Endothelial cell (in vitro differentiated cells): ENCODE results near the gene FRMD4A. TPM values are rescaled to one million over a fixed set of nuclear protein-coding genes. Genes with fewer than 3 reads are reported as not detected.
"Not testable (repeated sequence)": the region's sequence is repeated elsewhere in the genome, so short reads cannot be mapped to it uniquely, and the experiment has no call there.

ENCODE experiments used
- DNase-seq: peaks from one replicate; pipeline ENCODE4 v3.0.0; 2021; ENCODE audit warnings: low spot score
- H3K27ac Mint-ChIP-seq: one replicate; pipeline ENCODE4 v1.8.0; 2021; ENCODE audit warnings: mixed read lengths, inconsistent platforms; ENCODE audit not compliant: unreplicated experiment
- H3K27me3 Mint-ChIP-seq: one replicate; pipeline ENCODE4 v1.8.0; 2021; ENCODE audit warnings: mild to moderate bottlenecking, moderate library complexity, mixed read lengths, inconsistent platforms; ENCODE audit not compliant: unreplicated experiment
- H3K36me3 Mint-ChIP-seq: one replicate; pipeline ENCODE4 v1.8.0; 2021; ENCODE audit warnings: mild to moderate bottlenecking, low read depth, mixed read lengths, inconsistent platforms; ENCODE audit not compliant: unreplicated experiment
- H3K4me1 Mint-ChIP-seq: one replicate; pipeline ENCODE4 v1.8.0; 2021; ENCODE audit warnings: mild to moderate bottlenecking, mixed read lengths, inconsistent platforms; ENCODE audit not compliant: unreplicated experiment
- H3K4me3 Mint-ChIP-seq: one replicate; pipeline ENCODE4 v1.8.0; 2021; ENCODE audit warnings: mild to moderate bottlenecking, mixed read lengths, inconsistent platforms; ENCODE audit not compliant: unreplicated experiment
- H3K9me3 Mint-ChIP-seq: one replicate; pipeline ENCODE4 v1.8.0; 2021; ENCODE audit warnings: mixed read lengths, inconsistent platforms; ENCODE audit not compliant: unreplicated experiment
- CTCF ChIP-seq: fragments of 200-600 bp; sonication (generic); IDR thresholded peaks from one replicate; pipeline ENCODE4 v1.5.0; 2021; ENCODE audit warnings: antibody characterized with exemption; ENCODE audit not compliant: unreplicated experiment
- total RNA-seq: library from RNA; stranded (reverse); fragmentation: NEBNext Ultra II Directional; extraction: Animal tissue kit (Norgen Biotek cat#: 25700); gene quantifications from one replicate; pipeline ENCODE4 v1.2.1, GENCODE V29; 2021; ENCODE audit not compliant: unreplicated experiment

FRMD4A gene
- total RNA-seq, 1 donor from 2014 or later, result 68.9 TPM

- Mint-ChIP-seq H3K9me3 (no peaks in the 10 kb centered on the region), H3K27me3 (peaks cover 2% of the 10 kb centered on the region), H3K4me3 (peak overlapping the region; percentile 40), H3K27ac (no peak overlapping the region), H3K36me3 (peaks cover 5% of the 10 kb centered on the region), H3K4me1 (peaks cover 8% of the 10 kb centered on the region)
- no peak for DNase-seq
- no peak for TF ChIP-seq CTCF
Observed at GRCh38 chr10:13788711-13789447, 541.8 kb downstream of the FRMD4A start.

DNA sequence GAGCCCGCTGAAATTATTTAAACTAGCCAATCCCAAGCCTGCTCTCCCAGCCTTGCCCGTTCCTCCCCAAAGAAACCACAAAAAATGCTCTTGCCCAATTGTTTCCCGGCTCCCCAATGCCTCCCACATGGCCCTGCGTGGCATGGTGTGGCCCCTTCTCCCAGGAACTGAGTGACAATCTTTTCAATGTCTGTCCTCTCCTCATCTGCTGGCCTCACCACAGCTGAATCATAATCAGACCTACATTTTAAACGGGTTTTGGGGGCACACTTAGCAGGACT is 542.5 kb downstream of the FRMD4A start:
- no peak for DNase-seq
- no peaks in the 10 kb centered on the region for H3K36me3 Mint-ChIP-seq
- no peak for TF ChIP-seq CTCF
- peaks cover 2% of the 10 kb centered on the region for H3K27me3 Mint-ChIP-seq
- peak overlapping the region; percentile 4 for H3K4me3 Mint-ChIP-seq
- no peaks in the 10 kb centered on the region for H3K9me3 Mint-ChIP-seq
- H3K27ac Mint-ChIP-seq, result no peak overlapping the region
- peaks cover 10% of the 10 kb centered on the region for H3K4me1 Mint-ChIP-seq

- Mint-ChIP-seq H3K27me3 (peaks cover 2% of the 10 kb centered on the region), H3K9me3 (no peaks in the 10 kb centered on the region), H3K4me3 (no peak overlapping the region), H3K4me1 (peaks cover 10% of the 10 kb centered on the region), H3K36me3 (no peaks in the 10 kb centered on the region), H3K27ac (no peak overlapping the region)
- TF ChIP-seq CTCF, result no peak
- DNase-seq, result peak; percentile 67
Observed at GRCh38 chr10:13787015-13787421, 543.7 kb downstream of the FRMD4A start.

DNA sequence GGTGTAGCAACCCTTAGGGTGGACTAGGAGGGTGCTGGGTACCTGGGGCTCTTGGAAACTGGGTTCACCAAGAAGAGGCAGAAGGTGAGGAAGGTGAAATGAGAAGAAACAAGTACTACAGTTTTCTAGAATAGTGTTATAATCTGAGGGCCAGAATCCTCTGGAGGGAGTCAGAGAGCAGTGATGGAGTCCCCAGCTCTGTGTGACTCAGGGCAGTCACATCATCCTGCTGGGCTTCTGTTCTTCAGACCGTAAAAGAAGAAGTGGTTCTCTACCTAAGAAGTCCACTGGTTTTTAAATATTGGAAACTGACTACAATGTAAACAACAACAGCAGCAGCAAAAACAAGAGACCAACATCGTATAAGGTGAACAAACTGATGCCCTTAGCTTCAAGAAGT is 546.7 kb downstream of the FRMD4A start:
- H3K27me3 Mint-ChIP-seq, result peaks cover 2% of the 10 kb centered on the region
- peaks cover 3% of the 10 kb centered on the region for H3K36me3 Mint-ChIP-seq
- no peak overlapping the region for H3K4me3 Mint-ChIP-seq
- H3K27ac Mint-ChIP-seq, result peak overlapping the region; percentile 64
- peaks cover 9% of the 10 kb centered on the region for H3K4me1 Mint-ChIP-seq
- no peaks in the 10 kb centered on the region for H3K9me3 Mint-ChIP-seq
- DNase-seq, result peak; percentile 36
- TF ChIP-seq CTCF, result no peak

GRCh38 chr10:13779748-13780147 is 551.0 kb downstream of the FRMD4A start:
- Mint-ChIP-seq H3K36me3 (peaks cover 10% of the 10 kb centered on the region), H3K9me3 (no peaks in the 10 kb centered on the region), H3K4me3 (no peak overlapping the region), H3K27me3 (peaks cover 2% of the 10 kb centered on the region), H3K4me1 (peaks cover 16% of the 10 kb centered on the region), H3K27ac (no peak overlapping the region)
- TF ChIP-seq CTCF, result no peak
- DNase-seq, result no peak

- H3K4me1 Mint-ChIP-seq, result peaks cover 24% of the 10 kb centered on the region
- H3K27ac Mint-ChIP-seq, result peak overlapping the region; percentile 24
- peaks cover 18% of the 10 kb centered on the region for H3K36me3 Mint-ChIP-seq
- H3K9me3 Mint-ChIP-seq, H3K27me3 Mint-ChIP-seq, H3K4me3 Mint-ChIP-seq, DNase-seq: not testable (repeated sequence)
Observed at GRCh38 chr10:13778693-13778960, 552.1 kb downstream of the FRMD4A start.
